Activated T-cell treated with anti-CD3 and anti-CD28 coated beads for 48 hours (primary cell): ENCODE data around the gene SYTL5.

Experiments
- DNase-seq: peaks from one replicate; pipeline ENCODE4 v3.0.0-alpha.2; 2020; ENCODE audit warnings: low read depth

The SYTL5 gene

GRCh38 chrX:38028300-38028699 is 21.9 kb downstream of the SYTL5 start:
- no peak for DNase-seq

- DNase-seq: no peak
Measured at GRCh38 chrX:38036466-38036865, 30.1 kb downstream of the SYTL5 start.

- DNase-seq: no peak
Measured at GRCh38 chrX:38038501-38038900, 32.1 kb downstream of the SYTL5 start.

GRCh38 chrX:38041237-38041636 is 34.9 kb downstream of the SYTL5 start:
- no peak for DNase-seq

- no peak for DNase-seq
Measured at GRCh38 chrX:38044701-38045100, 38.3 kb downstream of the SYTL5 start.

- no peak for DNase-seq
Measured at GRCh38 chrX:38045538-38046096, 39.3 kb downstream of the SYTL5 start.

- no peak for DNase-seq
Measured at GRCh38 chrX:38048886-38049285, 42.5 kb downstream of the SYTL5 start.

GRCh38 chrX:38050806-38051205 is 44.5 kb downstream of the SYTL5 start:
- DNase-seq: no peak

GRCh38 chrX:38052096-38052495 is 45.7 kb downstream of the SYTL5 start:
- no peak for DNase-seq

- DNase-seq: no peak
Measured at GRCh38 chrX:38055170-38055847, 49.0 kb downstream of the SYTL5 start.

- DNase-seq: no peak
Measured at GRCh38 chrX:38060331-38060878, 54.1 kb downstream of the SYTL5 start.

- no peak for DNase-seq
Measured at GRCh38 chrX:38061335-38061734, 55.0 kb downstream of the SYTL5 start.

- DNase-seq: no peak
Measured at GRCh38 chrX:38066934-38067333, 60.6 kb downstream of the SYTL5 start.

- DNase-seq: no peak
Measured at GRCh38 chrX:38069273-38069672, 62.9 kb downstream of the SYTL5 start.

GRCh38 chrX:38069991-38070390 is 63.6 kb downstream of the SYTL5 start:
- no peak for DNase-seq

GRCh38 chrX:38079463-38079862 is 73.1 kb downstream of the SYTL5 start:
- DNase-seq: no peak

GRCh38 chrX:38080808-38081207 is 74.5 kb downstream of the SYTL5 start:
- DNase-seq: no peak

GRCh38 chrX:38081909-38082308 is 75.6 kb downstream of the SYTL5 start:
- DNase-seq: no peak

- DNase-seq: no peak
Measured at GRCh38 chrX:38082309-38082708, 76.0 kb downstream of the SYTL5 start.

GRCh38 chrX:38085813-38086212 is 79.5 kb downstream of the SYTL5 start:
- DNase-seq: no peak

- no peak for DNase-seq
Measured at GRCh38 chrX:38086451-38087215, 80.3 kb downstream of the SYTL5 start.

- no peak for DNase-seq
Measured at GRCh38 chrX:38087594-38087993, 81.2 kb downstream of the SYTL5 start.
